ENCODE data around the gene ZNF575. TPM values are rescaled to one million over a fixed set of nuclear protein-coding genes. Genes with fewer than 3 reads are reported as not detected.

Gene ZNF575
- total RNA-seq, 1 experiment from 2014 or later, result not detected

GRCh38 chr19:43548706-43549105 is 15.7 kb downstream of the ZNF575 start:
- WGBS (ENCODE audit: extremely low coverage, insufficient read length, low lambda C conversion rate), result no CpG with 5 or more reads among the region's 2 CpGs
- Histone ChIP-seq H3K9ac (ENCODE audit: extremely low read depth, insufficient read length, low read length) (no peak overlapping the region), H3K23me2 (ENCODE audit: insufficient read length, low read depth, low read length, poor library complexity, severe bottlenecking) (no peaks in the 10 kb centered on the region), H2BK20ac (ENCODE audit: low read depth, low read length, poor library complexity, severe bottlenecking) (no peak overlapping the region), H3K27me3 (ENCODE audit: insufficient read depth, low read length) (no peaks in the 10 kb centered on the region), H3K14ac (ENCODE audit: insufficient read depth, low read length) (no peak overlapping the region), H3K18ac (ENCODE audit: insufficient read length, low read depth, low read length) (no peak overlapping the region), H3K23ac (ENCODE audit: insufficient read length, low read depth, low read length) (no peak overlapping the region), H2BK120ac (ENCODE audit: low read depth, low read length, poor library complexity, severe bottlenecking) (no peak overlapping the region), H4K20me1 (ENCODE audit: control insufficient read depth, insufficient read depth, insufficient read length) (no peaks in the 10 kb centered on the region), H4K5ac (ENCODE audit: insufficient read length, low read depth, low read length) (no peak overlapping the region), H3K56ac (ENCODE audit: insufficient read length, low read depth, low read length) (no peak overlapping the region), H3K9me3 (ENCODE audit: control insufficient read depth, low read depth, low read length) (no peaks in the 10 kb centered on the region), H2AFZ (ENCODE audit: low read length) (no peak overlapping the region), H3K79me2 (ENCODE audit: insufficient read depth, low read length) (no peaks in the 10 kb centered on the region), H3K27ac (ENCODE audit: insufficient read length, low read depth, low read length) (no peak overlapping the region), H4K91ac (ENCODE audit: insufficient read length, low read depth, low read length) (no peak overlapping the region), H2BK15ac (ENCODE audit: low read depth, low read length) (no peak overlapping the region), H2AK5ac (ENCODE audit: insufficient read length, low read length) (no peak overlapping the region), H3K4ac (ENCODE audit: low read depth, low read length) (no peak overlapping the region), H4K8ac (replicated peaks; ENCODE audit: insufficient read length, low read depth, low read length) (no peak overlapping the region), H3K4me2 (ENCODE audit: insufficient read depth, insufficient read length, low read length) (no peak overlapping the region), H3K79me1 (ENCODE audit: insufficient read depth, low read depth, low read length, poor library complexity, severe bottlenecking) (no peaks in the 10 kb centered on the region), H2BK5ac (ENCODE audit: insufficient read length, low read length) (no peak overlapping the region), H3K4me1 (ENCODE audit: insufficient read depth, low read length) (no peaks in the 10 kb centered on the region), H2BK12ac (ENCODE audit: insufficient read length, low read depth, low read length) (no peak overlapping the region), H3T11ph (ENCODE audit: low read length) (no peak overlapping the region)
- Mint-ChIP-seq H3K27me3 (ENCODE audit: low read depth) (no peaks in the 10 kb centered on the region), H3K4me3 (no peak overlapping the region), H3K9me3 (no peaks in the 10 kb centered on the region), H3K4me1 (no peaks in the 10 kb centered on the region), H3K36me3 (ENCODE audit: insufficient read depth in 1 of 3, low read depth in 3 of 3) (peaks cover 19 to 71% (median 57%) of the 10 kb centered on the region in 3 experiments), H3K27ac (no peak overlapping the region)
- TF ChIP-seq, protein P1, sequence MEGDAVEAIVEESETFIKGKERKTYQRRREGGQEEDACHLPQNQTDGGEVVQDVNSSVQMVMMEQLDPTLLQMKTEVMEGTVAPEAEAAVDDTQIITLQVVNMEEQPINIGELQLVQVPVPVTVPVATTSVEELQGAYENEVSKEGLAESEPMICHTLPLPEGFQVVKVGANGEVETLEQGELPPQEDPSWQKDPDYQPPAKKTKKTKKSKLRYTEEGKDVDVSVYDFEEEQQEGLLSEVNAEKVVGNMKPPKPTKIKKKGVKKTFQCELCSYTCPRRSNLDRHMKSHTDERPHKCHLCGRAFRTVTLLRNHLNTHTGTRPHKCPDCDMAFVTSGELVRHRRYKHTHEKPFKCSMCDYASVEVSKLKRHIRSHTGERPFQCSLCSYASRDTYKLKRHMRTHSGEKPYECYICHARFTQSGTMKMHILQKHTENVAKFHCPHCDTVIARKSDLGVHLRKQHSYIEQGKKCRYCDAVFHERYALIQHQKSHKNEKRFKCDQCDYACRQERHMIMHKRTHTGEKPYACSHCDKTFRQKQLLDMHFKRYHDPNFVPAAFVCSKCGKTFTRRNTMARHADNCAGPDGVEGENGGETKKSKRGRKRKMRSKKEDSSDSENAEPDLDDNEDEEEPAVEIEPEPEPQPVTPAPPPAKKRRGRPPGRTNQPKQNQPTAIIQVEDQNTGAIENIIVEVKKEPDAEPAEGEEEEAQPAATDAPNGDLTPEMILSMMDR (conservative IDR thresholded peaks at IDR 0.05), result no peak
- DNase-seq, result no peak
